PFSK-1 (cell line): ENCODE measurements around the gene ZNF280A.

Experiments
- POLR2AphosphoS5 ChIP-seq: IDR thresholded peaks from 2 replicates; pipeline ENCODE4 v1.6.1; 2012; ENCODE audit warnings: low read depth, mild to moderate bottlenecking, control low read depth, low read length, moderate library complexity
- REST ChIP-seq, 2 experiments: IDR thresholded peaks; 2 replicates each; pipeline versions ENCODE4 v1.6.1 to v1.8.0; 2011 to 2012; ENCODE audit warnings: low read depth in 2 of 2, low read length in 2 of 2, control low read depth in 1 of 2, inconsistent platforms in 1 of 2, mild to moderate bottlenecking in 1 of 2, moderate library complexity in 1 of 2; ENCODE audit not compliant: insufficient read depth in 1 of 2
- SIN3A ChIP-seq: IDR thresholded peaks from 2 replicates; pipeline ENCODE4 v1.6.1; 2012; ENCODE audit warnings: mild to moderate bottlenecking, low read length, moderate library complexity, borderline replicate concordance; ENCODE audit not compliant: insufficient read depth
- TAF1 ChIP-seq: IDR thresholded peaks from 2 replicates; pipeline ENCODE4 v1.6.1; 2012; ENCODE audit warnings: low read length, control low read depth, borderline replicate concordance; ENCODE audit not compliant: insufficient read depth

GRCh38 chr22:22474733-22475132, 45.3 kb downstream of the ZNF280A start:
- TF ChIP-seq POLR2AphosphoS5: no peak
- TF ChIP-seq SIN3A: no peak
- no peak for TF ChIP-seq TAF1
- TF ChIP-seq REST (IDR thresholded peaks at IDR 0.05; ENCODE audit: insufficient read depth in 1 of 2, low read depth in 2 of 2, low read length in 2 of 2): no peak
